HCT116 (cell line): ENCODE measurements around the gene DLX3.

Experiments used
- EZH2 ChIP-seq: fragments of 200-600 bp; sonication (generic); IDR thresholded peaks from 2 replicates; pipeline ENCODE4 v1.6.1; 2017; ENCODE audit warnings: antibody characterized with exemption, mixed run types
- POLR2AphosphoS5 ChIP-seq: IDR thresholded peaks from 2 replicates; pipeline ENCODE4 v1.6.1; 2011; ENCODE audit warnings: mild to moderate bottlenecking, low read depth, low read length, moderate library complexity
- RAD21 ChIP-seq: IDR thresholded peaks from 2 replicates; pipeline ENCODE4 v1.6.1; 2012; ENCODE audit warnings: low read depth, mild to moderate bottlenecking
- TF ChIP-seq, protein P1 (sequence below), 3 experiments: fragments of 200-600 bp in 1 of 3; sonication (generic) in 1 of 3; IDR thresholded peaks in 2 of 3; conservative IDR thresholded peaks in 1 of 3; 2 replicates each; pipeline ENCODE4 v1.5.1; 2012 to 2017; ENCODE audit warnings: low read depth in 2 of 3, low read length in 2 of 3, antibody characterized with exemption in 1 of 3, borderline replicate concordance in 1 of 3, control low read depth in 1 of 3, mild to moderate bottlenecking in 1 of 3, mixed read lengths in 1 of 3, mixed run types in 1 of 3, moderate library complexity in 1 of 3; ENCODE audit not compliant: insufficient read depth in 1 of 3

DNA sequence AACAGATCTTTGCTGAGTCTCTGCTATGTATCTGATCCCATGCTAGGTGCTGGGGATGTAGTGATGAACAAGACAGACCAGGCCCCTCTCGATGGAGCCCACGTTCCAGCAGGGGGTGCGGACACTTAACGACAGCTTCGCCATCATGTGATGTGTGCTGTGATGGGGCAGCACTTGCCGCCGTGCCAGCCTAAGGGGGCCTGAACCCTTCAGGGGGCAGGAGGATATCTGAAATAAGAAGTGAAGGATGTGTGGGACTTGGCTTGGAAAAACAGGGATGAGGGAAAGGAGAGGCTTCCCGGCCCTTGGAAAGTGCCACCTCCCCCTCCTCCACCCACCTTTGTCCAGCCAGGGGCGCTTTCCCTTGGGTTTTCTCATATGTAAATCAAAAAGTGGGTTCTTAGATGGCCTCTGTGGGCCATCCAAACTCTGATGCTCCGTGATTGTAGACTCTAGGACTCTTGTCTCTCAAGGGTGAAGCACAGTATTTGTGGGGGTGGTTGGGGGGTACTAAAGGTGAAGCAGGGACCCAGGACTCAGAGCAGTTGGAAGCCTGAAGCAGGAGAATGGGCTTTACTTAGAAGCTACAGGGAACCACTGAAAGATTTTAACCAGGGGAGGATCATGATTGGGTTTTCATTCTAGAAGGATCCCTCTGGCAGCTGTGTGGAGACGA lies 4.0 kb upstream of the DLX3 start:
- TF ChIP-seq, protein P1, sequence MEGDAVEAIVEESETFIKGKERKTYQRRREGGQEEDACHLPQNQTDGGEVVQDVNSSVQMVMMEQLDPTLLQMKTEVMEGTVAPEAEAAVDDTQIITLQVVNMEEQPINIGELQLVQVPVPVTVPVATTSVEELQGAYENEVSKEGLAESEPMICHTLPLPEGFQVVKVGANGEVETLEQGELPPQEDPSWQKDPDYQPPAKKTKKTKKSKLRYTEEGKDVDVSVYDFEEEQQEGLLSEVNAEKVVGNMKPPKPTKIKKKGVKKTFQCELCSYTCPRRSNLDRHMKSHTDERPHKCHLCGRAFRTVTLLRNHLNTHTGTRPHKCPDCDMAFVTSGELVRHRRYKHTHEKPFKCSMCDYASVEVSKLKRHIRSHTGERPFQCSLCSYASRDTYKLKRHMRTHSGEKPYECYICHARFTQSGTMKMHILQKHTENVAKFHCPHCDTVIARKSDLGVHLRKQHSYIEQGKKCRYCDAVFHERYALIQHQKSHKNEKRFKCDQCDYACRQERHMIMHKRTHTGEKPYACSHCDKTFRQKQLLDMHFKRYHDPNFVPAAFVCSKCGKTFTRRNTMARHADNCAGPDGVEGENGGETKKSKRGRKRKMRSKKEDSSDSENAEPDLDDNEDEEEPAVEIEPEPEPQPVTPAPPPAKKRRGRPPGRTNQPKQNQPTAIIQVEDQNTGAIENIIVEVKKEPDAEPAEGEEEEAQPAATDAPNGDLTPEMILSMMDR (IDR thresholded peaks at IDR 0.05 in 2 of 3, conservative IDR thresholded peaks at IDR 0.05 in 1 of 3; ENCODE audit: borderline replicate concordance in 1 of 3, insufficient read depth in 1 of 3, low read depth in 2 of 3, low read length in 2 of 3), result no peak
- TF ChIP-seq EZH2 (no peak), POLR2AphosphoS5 (no peak), RAD21 (no peak)
